Measurements from ENCODE around the gene AHDC1.

AHDC1 gene

GRCh38 chr1:27575840-27576331, 28.1 kb downstream of the AHDC1 start:
- peak in 1 of 2 experiments; percentile 35 for DNase-seq

GRCh38 chr1:27574871-27575831, 28.8 kb downstream of the AHDC1 start:
- DNase-seq, result peak; percentile 54 to 65

- no peak for DNase-seq
These were observed 29.8 kb downstream of the AHDC1 start for GRCh38 chr1:27574001-27574781.

- DNase-seq, result no peak
These were observed 31.1 kb downstream of the AHDC1 start for GRCh38 chr1:27572679-27573426.

- DNase-seq, result no peak
These were observed 31.8 kb downstream of the AHDC1 start for GRCh38 chr1:27572019-27572678.

- DNase-seq, result peak in 1 of 2 experiments; percentile 26
These were observed 32.4 kb downstream of the AHDC1 start for GRCh38 chr1:27571439-27572018.

- DNase-seq, result no peak
These were observed 33.2 kb downstream of the AHDC1 start for GRCh38 chr1:27570784-27571183.

- DNase-seq, result no peak
These were observed 33.6 kb downstream of the AHDC1 start for GRCh38 chr1:27570356-27570755.

GRCh38 chr1:27569506-27570291, 34.2 kb downstream of the AHDC1 start:
- no peak for DNase-seq

- no peak for DNase-seq
These were observed 34.9 kb downstream of the AHDC1 start for GRCh38 chr1:27569088-27569460.

- DNase-seq, result peak; percentile 56 to 64
These were observed 35.5 kb downstream of the AHDC1 start for GRCh38 chr1:27568300-27569087.

GRCh38 chr1:27567971-27568299, 36.0 kb downstream of the AHDC1 start:
- no peak for DNase-seq

GRCh38 chr1:27567146-27567526, 36.8 kb downstream of the AHDC1 start:
- DNase-seq, result no peak

- DNase-seq, result no peak
These were observed 37.3 kb downstream of the AHDC1 start for GRCh38 chr1:27566462-27567145.

GRCh38 chr1:27564710-27565649, 39.0 kb downstream of the AHDC1 start:
- no peak for DNase-seq

- no peak for DNase-seq
These were observed 40.1 kb downstream of the AHDC1 start for GRCh38 chr1:27563591-27564471.

- DNase-seq, result no peak
These were observed 40.7 kb downstream of the AHDC1 start for GRCh38 chr1:27563341-27563590.

Measured in NCI-H2081 (cell line).